ENCODE data around the gene TSPAN33. TPM values are rescaled to one million over a fixed set of nuclear protein-coding genes. Genes with fewer than 3 reads are reported as not detected.
A peak's percentile ranks its signal among the peaks of the same experiment; 100 is the strongest.
"Not testable (repeated sequence)": the region's sequence is repeated elsewhere in the genome, so short reads cannot be mapped to it uniquely, and the experiment has no call there.

The TSPAN33 gene
- total and polyA plus RNA-seq, 2 donors from 2014 or later = 54.9 to 316 TPM

- no peak for TF ChIP-seq CTCF (IDR thresholded peaks at IDR 0.05; ENCODE audit: borderline replicate concordance, extremely low read depth, insufficient read depth)
- H3K4me3 ChIP-seq (ENCODE audit: low read length in 3 of 3) = no peak overlapping the region
- DNase-seq = no peak
- peaks cover 0 to 5% (median 3%) of the 10 kb centered on the region in 3 donors for H3K4me1 ChIP-seq (ENCODE audit: control insufficient read depth in 2 of 3, insufficient read depth in 2 of 3, low read depth in 1 of 3, low read length in 3 of 3)
- no peak overlapping the region for H3K27ac ChIP-seq (ENCODE audit: low read depth in 2 of 2, low read length in 2 of 2)
- FAIRE-seq = no peak
- H3K27me3 ChIP-seq (ENCODE audit: control insufficient read depth, insufficient read depth, low read length) = no peaks in the 10 kb centered on the region
- H3K9ac ChIP-seq (ENCODE audit: low read length in 3 of 3) = no peak overlapping the region
- intact Hi-C loops (cut with DNase I) = no loop called here
- H3K9me3 ChIP-seq (ENCODE audit: control insufficient read depth in 2 of 3, insufficient read depth in 1 of 3, low read length in 3 of 3) = no peaks in the 10 kb centered on the region
- peaks cover 0 to 22% (median 6%) of the 10 kb centered on the region in 3 donors for H3K36me3 ChIP-seq (ENCODE audit: control insufficient read depth in 2 of 3, insufficient read depth in 3 of 3, low read length in 3 of 3)
Measured at GRCh38 chr7:129170441-129171021, 26.0 kb downstream of the TSPAN33 start.

GRCh38 chr7:129173861-129174260 lies 29.4 kb downstream of the TSPAN33 start:
- FAIRE-seq; H3K27ac ChIP-seq (ENCODE audit: low read depth in 2 of 2, low read length in 2 of 2); H3K4me1 ChIP-seq (ENCODE audit: control insufficient read depth in 2 of 3, insufficient read depth in 2 of 3, low read depth in 1 of 3, low read length in 3 of 3); H3K4me3 ChIP-seq (ENCODE audit: low read length in 3 of 3); DNase-seq; H3K27me3 ChIP-seq (ENCODE audit: control insufficient read depth, insufficient read depth, low read length); H3K9me3 ChIP-seq (ENCODE audit: control insufficient read depth in 2 of 3, insufficient read depth in 1 of 3, low read length in 3 of 3); H3K9ac ChIP-seq (ENCODE audit: low read length in 3 of 3); H3K36me3 ChIP-seq (ENCODE audit: control insufficient read depth in 2 of 3, insufficient read depth in 3 of 3, low read length in 3 of 3); intact Hi-C loops (cut with DNase I): not testable (repeated sequence)

- no peaks in the 10 kb centered on the region for H3K27me3 ChIP-seq (ENCODE audit: control insufficient read depth, insufficient read depth, low read length)
Measured at GRCh38 chr7:129176916-129177710, 32.6 kb downstream of the TSPAN33 start.

More at GRCh38 chr7:129176916-129177710, 32.6 kb downstream of the TSPAN33 start:
- DNase-seq (peak in 1 of 5 donors; percentile 66), FAIRE-seq (no peak)
- Histone ChIP-seq H3K4me3 (ENCODE audit: low read length in 3 of 3) (no peak overlapping the region), H3K4me1 (ENCODE audit: control insufficient read depth in 2 of 3, insufficient read depth in 2 of 3, low read depth in 1 of 3, low read length in 3 of 3) (no peaks in the 10 kb centered on the region), H3K27ac (ENCODE audit: low read depth in 2 of 2, low read length in 2 of 2) (no peak overlapping the region), H3K9me3 (ENCODE audit: control insufficient read depth in 2 of 3, insufficient read depth in 1 of 3, low read length in 3 of 3) (no peaks in the 10 kb centered on the region), H3K9ac (ENCODE audit: low read length in 3 of 3) (no peak overlapping the region), H3K36me3 (ENCODE audit: control insufficient read depth in 2 of 3, insufficient read depth in 3 of 3, low read length in 3 of 3) (no peaks in the 10 kb centered on the region)
- TF ChIP-seq CTCF (IDR thresholded peaks at IDR 0.05; ENCODE audit: borderline replicate concordance, extremely low read depth, insufficient read depth) = no peak
- intact Hi-C loops (cut with DNase I) = no loop called here
